Coronary artery (tissue), 2 donors: Measurements from ENCODE around the gene SEC24B.

Experiments used
- DNase-seq: peaks from one replicate; pipeline ENCODE4 v3.0.0-alpha.2; 2017; ENCODE audit warnings: low spot score
- H3K27ac ChIP-seq, 2 donors: fragments of 200-600 bp; sonication (generic); one replicate each; pipeline ENCODE4 v1.5.1; 2016 to 2019
- H3K4me3 ChIP-seq: fragments of 200-600 bp; sonication (generic); 2 replicates; pipeline ENCODE4 v1.5.1; 2016; ENCODE audit warnings: mild to moderate bottlenecking, moderate library complexity
- TF ChIP-seq, protein P1 (sequence below): fragments of 200-600 bp; sonication (generic); IDR thresholded peaks from one replicate; pipeline ENCODE4 v1.5.1; 2019; ENCODE audit warnings: antibody characterized with exemption

Gene SEC24B

GRCh38 chr4:109433205-109434006 lies at the start of gene SEC24B:
TSS of gene SEC24B (plus strand) at chr4:109433815. CDS start at chr4:109433870, 55 bp downstream.
- peak; percentile 88 for DNase-seq
- peak within 1 kb of the TSS; percentile 96 for H3K27ac ChIP-seq
- peak within 1 kb of the TSS; percentile 92 for H3K4me3 ChIP-seq
- TF ChIP-seq, protein P1, sequence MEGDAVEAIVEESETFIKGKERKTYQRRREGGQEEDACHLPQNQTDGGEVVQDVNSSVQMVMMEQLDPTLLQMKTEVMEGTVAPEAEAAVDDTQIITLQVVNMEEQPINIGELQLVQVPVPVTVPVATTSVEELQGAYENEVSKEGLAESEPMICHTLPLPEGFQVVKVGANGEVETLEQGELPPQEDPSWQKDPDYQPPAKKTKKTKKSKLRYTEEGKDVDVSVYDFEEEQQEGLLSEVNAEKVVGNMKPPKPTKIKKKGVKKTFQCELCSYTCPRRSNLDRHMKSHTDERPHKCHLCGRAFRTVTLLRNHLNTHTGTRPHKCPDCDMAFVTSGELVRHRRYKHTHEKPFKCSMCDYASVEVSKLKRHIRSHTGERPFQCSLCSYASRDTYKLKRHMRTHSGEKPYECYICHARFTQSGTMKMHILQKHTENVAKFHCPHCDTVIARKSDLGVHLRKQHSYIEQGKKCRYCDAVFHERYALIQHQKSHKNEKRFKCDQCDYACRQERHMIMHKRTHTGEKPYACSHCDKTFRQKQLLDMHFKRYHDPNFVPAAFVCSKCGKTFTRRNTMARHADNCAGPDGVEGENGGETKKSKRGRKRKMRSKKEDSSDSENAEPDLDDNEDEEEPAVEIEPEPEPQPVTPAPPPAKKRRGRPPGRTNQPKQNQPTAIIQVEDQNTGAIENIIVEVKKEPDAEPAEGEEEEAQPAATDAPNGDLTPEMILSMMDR = peak; percentile 97

DNA sequence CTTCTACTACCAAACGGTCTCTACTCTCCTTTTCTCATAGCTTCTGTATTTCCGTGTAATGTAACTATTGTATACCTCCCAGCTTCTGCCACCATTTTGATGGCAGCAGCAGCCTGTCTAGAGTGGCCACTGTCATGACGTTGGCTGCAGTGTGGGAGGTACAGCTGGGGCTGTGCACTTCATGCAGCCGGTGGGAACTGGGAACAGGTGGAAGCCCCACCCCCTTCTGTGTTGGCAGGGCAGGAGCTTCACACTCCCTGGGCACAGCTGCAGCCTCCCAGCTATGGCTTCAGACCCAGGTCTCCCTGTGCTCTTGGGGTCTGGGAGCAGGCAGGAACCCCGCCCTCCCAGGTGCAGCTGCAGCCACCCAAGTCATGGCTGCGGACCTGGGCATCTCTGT lies 49.8 kb upstream of the SEC24B start:
- DNase-seq = no peak
- Histone ChIP-seq H3K27ac (no peak overlapping the region), H3K4me3 (no peak overlapping the region)
- TF ChIP-seq, protein P1 = no peak

DNA sequence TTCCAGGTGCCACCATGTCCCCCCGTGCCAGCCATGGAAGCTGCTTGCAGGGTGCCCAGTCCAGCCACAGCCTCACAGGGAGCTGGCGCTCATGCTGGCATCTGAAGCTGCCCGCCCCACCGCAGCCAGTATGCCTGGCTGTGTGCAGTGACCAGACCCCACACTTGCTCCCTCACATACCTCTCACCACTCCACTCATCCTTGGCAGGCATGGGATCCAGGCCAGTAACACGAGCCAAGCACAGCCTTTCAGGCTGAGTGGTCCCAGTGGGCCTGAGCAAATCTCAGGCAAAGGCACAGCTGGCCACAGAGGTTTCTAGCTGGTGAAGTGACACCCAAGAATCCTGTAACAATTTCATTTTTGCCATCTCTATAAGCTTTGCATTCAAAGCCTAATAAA lies 48.4 kb upstream of the SEC24B start:
- H3K27ac ChIP-seq = no peak overlapping the region
- no peak for DNase-seq
- H3K4me3 ChIP-seq = no peak overlapping the region
- TF ChIP-seq, protein P1 = no peak

GRCh38 chr4:109389369-109390114 lies 44.1 kb upstream of the SEC24B start:
- no peak for DNase-seq
- no peak overlapping the region for H3K27ac ChIP-seq
- H3K4me3 ChIP-seq = no peak overlapping the region
- TF ChIP-seq, protein P1 = no peak

- Histone ChIP-seq H3K27ac (no peak overlapping the region), H3K4me3 (no peak overlapping the region)
- DNase-seq = no peak
- TF ChIP-seq, protein P1 = no peak
Observed at GRCh38 chr4:109390115-109390768, 43.4 kb upstream of the SEC24B start.

GRCh38 chr4:109395694-109396093 lies 37.9 kb upstream of the SEC24B start:
- no peak overlapping the region for H3K27ac ChIP-seq
- DNase-seq = no peak

More at GRCh38 chr4:109395694-109396093, 37.9 kb upstream of the SEC24B start:
- TF ChIP-seq, protein P1 = no peak
- no peak overlapping the region for H3K4me3 ChIP-seq
